Parathyroid adenoma (tissue), 2 donors: ENCODE measurements around the gene PPWD1.

ENCODE experiments used
- H2AFZ ChIP-seq: fragments of 300-600 bp; sonication (generic); one replicate; pipeline ENCODE4 v1.7.0; 2017; ENCODE audit warnings: antibody characterized with exemption, mild to moderate bottlenecking
- H3K27ac ChIP-seq: fragments of 300-600 bp; sonication (generic); one replicate; pipeline ENCODE4 v1.7.0; 2017
- H3K27me3 ChIP-seq: fragments of 300-600 bp; sonication (generic); one replicate; pipeline ENCODE4 v1.7.0; 2017; ENCODE audit warnings: low read length; ENCODE audit not compliant: control insufficient read depth, insufficient read depth
- H3K36me3 ChIP-seq: fragments of 300-600 bp; sonication (generic); one replicate; pipeline ENCODE4 v1.7.0; 2017; ENCODE audit warnings: low read length; ENCODE audit not compliant: control insufficient read depth, insufficient read depth
- H3K4me1 ChIP-seq: fragments of 300-600 bp; sonication (generic); one replicate; pipeline ENCODE4 v1.7.0; 2017; ENCODE audit warnings: control low read depth
- H3K4me2 ChIP-seq: fragments of 300-600 bp; sonication (generic); one replicate; pipeline ENCODE4 v1.7.0; 2017; ENCODE audit warnings: low read length
- H3K4me3 ChIP-seq: fragments of 300-600 bp; sonication (generic); one replicate; pipeline ENCODE4 v1.7.0; 2017; ENCODE audit warnings: low read depth, low read length
- H3K79me2 ChIP-seq: fragments of 300-600 bp; sonication (generic); one replicate; pipeline ENCODE4 v1.7.0; 2017; ENCODE audit warnings: control low read depth
- H3K9ac ChIP-seq: fragments of 300-600 bp; sonication (generic); one replicate; pipeline ENCODE4 v1.7.0; 2017; ENCODE audit warnings: mild to moderate bottlenecking
- H3K9me3 ChIP-seq: fragments of 300-600 bp; sonication (generic); one replicate; pipeline ENCODE4 v1.7.0; 2017; ENCODE audit warnings: low read length; ENCODE audit not compliant: control insufficient read depth
- TF ChIP-seq, protein P1 (sequence below): fragments of 300-600 bp; sonication (generic); IDR thresholded peaks from one replicate; pipeline ENCODE4 v1.7.0; 2017; ENCODE audit warnings: antibody characterized with exemption, mild to moderate bottlenecking
- donor health status: primary hyperparathyroidism.

The PPWD1 gene

DNA sequence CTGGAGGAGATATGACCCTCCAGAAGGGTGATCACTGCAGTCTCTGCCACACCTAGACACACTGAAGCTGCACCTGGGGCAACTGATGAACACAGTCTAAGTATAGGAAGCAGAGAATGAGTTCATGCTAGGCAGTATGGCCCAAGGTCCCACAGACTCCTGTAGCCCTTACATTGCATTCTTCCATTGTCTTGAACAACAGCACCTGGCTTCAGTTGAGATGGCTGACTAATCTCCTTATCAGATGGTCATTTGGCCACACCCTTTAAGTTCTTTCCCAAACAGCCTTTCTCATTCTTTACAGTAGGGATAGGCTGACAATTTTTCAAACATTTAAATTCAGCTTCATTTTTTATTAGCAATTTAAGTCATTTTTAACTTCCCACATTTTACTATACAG lies 23.3 kb upstream of the PPWD1 start:
- no peak overlapping the region for H3K27ac ChIP-seq
- no peak overlapping the region for H3K9ac ChIP-seq
- no peaks in the 10 kb centered on the region for H3K4me1 ChIP-seq
- H2AFZ ChIP-seq = no peak overlapping the region
- no peak overlapping the region for H3K4me2 ChIP-seq
- TF ChIP-seq, protein P1, sequence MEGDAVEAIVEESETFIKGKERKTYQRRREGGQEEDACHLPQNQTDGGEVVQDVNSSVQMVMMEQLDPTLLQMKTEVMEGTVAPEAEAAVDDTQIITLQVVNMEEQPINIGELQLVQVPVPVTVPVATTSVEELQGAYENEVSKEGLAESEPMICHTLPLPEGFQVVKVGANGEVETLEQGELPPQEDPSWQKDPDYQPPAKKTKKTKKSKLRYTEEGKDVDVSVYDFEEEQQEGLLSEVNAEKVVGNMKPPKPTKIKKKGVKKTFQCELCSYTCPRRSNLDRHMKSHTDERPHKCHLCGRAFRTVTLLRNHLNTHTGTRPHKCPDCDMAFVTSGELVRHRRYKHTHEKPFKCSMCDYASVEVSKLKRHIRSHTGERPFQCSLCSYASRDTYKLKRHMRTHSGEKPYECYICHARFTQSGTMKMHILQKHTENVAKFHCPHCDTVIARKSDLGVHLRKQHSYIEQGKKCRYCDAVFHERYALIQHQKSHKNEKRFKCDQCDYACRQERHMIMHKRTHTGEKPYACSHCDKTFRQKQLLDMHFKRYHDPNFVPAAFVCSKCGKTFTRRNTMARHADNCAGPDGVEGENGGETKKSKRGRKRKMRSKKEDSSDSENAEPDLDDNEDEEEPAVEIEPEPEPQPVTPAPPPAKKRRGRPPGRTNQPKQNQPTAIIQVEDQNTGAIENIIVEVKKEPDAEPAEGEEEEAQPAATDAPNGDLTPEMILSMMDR = no peak
- H3K9me3 ChIP-seq = no peaks in the 10 kb centered on the region
- H3K79me2 ChIP-seq = no peaks in the 10 kb centered on the region
- H3K4me3 ChIP-seq = no peak overlapping the region
- H3K36me3 ChIP-seq = no peaks in the 10 kb centered on the region
- H3K27me3 ChIP-seq = no peaks in the 10 kb centered on the region

DNA sequence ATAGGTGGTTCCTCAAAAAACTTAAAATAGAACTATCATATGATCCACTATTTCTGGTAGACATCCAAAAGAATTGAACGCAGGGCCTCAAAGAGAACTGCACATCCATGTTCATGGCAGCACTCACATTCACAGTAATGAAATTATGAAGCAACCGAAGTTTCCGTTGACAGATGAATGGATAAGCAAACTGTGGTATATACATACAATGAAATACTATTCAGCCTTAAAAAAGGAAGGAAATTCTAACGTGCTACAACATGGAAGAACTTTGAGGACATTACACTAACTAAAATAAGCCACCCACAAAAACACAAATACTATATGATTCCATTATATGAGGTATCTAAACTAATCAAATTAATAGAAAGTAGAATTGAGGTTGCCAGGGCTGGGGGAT lies 18.6 kb upstream of the PPWD1 start:
- no peaks in the 10 kb centered on the region for H3K36me3 ChIP-seq
- H3K4me1 ChIP-seq = no peaks in the 10 kb centered on the region
- no peaks in the 10 kb centered on the region for H3K27me3 ChIP-seq
- no peak overlapping the region for H2AFZ ChIP-seq
- H3K27ac ChIP-seq = no peak overlapping the region
- H3K4me2 ChIP-seq = no peak overlapping the region
- TF ChIP-seq, protein P1 = no peak
- H3K79me2 ChIP-seq = no peaks in the 10 kb centered on the region
- H3K9ac ChIP-seq = no peak overlapping the region
- no peaks in the 10 kb centered on the region for H3K9me3 ChIP-seq
- no peak overlapping the region for H3K4me3 ChIP-seq

DNA sequence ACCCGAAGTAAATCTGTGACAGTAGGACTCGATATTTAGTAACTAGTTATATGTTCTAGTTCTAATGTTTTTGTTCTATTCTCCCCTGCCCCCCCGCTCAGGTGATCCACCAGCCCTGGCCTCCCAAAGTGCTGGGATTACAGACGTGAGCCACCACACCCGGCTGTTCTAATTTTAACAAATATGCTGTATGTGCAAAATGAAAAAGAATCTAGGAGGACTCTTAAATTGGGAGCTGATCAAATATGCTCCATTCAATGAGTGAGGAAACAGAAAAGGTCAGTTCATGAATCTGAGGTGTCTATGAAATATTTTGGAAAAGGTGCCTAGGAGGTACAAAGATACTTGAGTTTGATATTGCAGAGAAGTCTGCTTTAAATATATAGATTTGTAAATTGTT lies 17.0 kb upstream of the PPWD1 start:
- no peaks in the 10 kb centered on the region for H3K9me3 ChIP-seq
- TF ChIP-seq, protein P1 = no peak
- H2AFZ ChIP-seq = no peak overlapping the region
- H3K27ac ChIP-seq = no peak overlapping the region
- H3K79me2 ChIP-seq = no peaks in the 10 kb centered on the region
- H3K4me2 ChIP-seq = no peak overlapping the region
- no peaks in the 10 kb centered on the region for H3K4me1 ChIP-seq
- H3K27me3 ChIP-seq = no peaks in the 10 kb centered on the region
- H3K9ac ChIP-seq = no peak overlapping the region
- H3K4me3 ChIP-seq = no peak overlapping the region
- no peaks in the 10 kb centered on the region for H3K36me3 ChIP-seq

DNA sequence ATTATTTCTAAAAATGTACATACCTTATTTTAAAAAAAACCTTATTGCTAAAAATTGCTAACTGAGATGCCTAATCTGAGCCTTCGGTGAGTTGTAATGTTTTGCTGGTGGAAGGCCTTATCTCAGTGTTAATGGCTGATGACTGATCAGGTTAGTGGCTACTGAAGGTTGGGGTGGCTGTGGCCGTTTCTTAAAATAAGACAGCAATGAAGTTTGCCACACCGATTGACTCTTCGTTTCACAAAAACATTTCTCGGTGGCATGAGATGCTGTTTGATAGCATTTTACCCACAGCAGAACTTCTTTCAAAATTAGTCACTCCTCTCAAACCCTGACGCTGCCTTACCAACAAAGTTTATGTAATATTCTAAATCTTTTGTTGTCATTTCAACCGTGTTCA lies 14.8 kb upstream of the PPWD1 start:
- Histone ChIP-seq H3K4me2 (no peak overlapping the region), H2AFZ (no peak overlapping the region), H3K9ac (no peak overlapping the region), H3K36me3 (no peaks in the 10 kb centered on the region), H3K79me2 (no peaks in the 10 kb centered on the region), H3K9me3 (no peaks in the 10 kb centered on the region), H3K27me3 (no peaks in the 10 kb centered on the region), H3K4me3 (no peak overlapping the region), H3K27ac (no peak overlapping the region), H3K4me1 (no peaks in the 10 kb centered on the region)
- TF ChIP-seq, protein P1 = no peak

DNA sequence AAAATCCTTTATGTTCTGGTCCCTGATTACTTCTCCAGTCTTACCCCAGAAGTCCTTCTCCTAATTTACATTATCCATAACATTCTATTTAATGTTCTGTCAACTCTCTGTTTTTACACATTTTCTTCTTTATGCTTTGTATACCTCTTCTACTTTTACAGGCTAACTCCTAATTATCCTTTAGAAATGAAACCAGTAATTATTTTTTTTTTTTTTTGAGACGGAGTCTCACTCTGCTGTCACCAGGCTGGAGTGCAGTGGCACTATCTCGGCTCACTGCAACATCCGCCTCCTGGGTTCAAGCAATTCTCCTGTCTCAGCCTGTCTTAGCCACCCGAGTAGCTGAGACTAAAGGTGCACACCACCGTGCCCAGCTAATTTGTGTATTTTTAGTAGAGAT lies 9.2 kb upstream of the PPWD1 start:
- Histone ChIP-seq H3K9ac (no peak overlapping the region), H3K27ac (no peak overlapping the region), H3K4me2 (no peak overlapping the region), H3K4me3 (no peak overlapping the region), H2AFZ (no peak overlapping the region), H3K36me3 (no peaks in the 10 kb centered on the region), H3K4me1 (no peaks in the 10 kb centered on the region), H3K9me3 (no peaks in the 10 kb centered on the region), H3K79me2 (no peaks in the 10 kb centered on the region), H3K27me3 (no peaks in the 10 kb centered on the region)
- TF ChIP-seq, protein P1 = no peak
